H1 (cell line): ENCODE results near the gene COA1. TPM values are rescaled to one million over a fixed set of nuclear protein-coding genes. Genes with fewer than 3 reads are reported as not detected.

Experiments
- CTCF ChIA-PET: fragments of 300-600 bp; sonication (Branson Sonifier 250); formaldehyde crosslinking; loops from one replicate; lab custom pipeline; 2021; ENCODE audit not compliant: partially characterized antibody; lab: Charles Lee
- POLR2A ChIA-PET: fragments of 300-600 bp; sonication (Branson Sonifier 250); formaldehyde crosslinking; loops from one replicate; lab custom pipeline; 2021; ENCODE audit warnings: inconsistent platforms; ENCODE audit not compliant: partially characterized antibody; lab: Charles Lee
- DNase-seq, 2 experiments: peaks; one replicate each; pipeline versions ENCODE4 v3.0.0 to v3.0.0-alpha.2; 2010 to 2022; ENCODE audit warnings: low spot score in 2 of 2, low read depth in 1 of 2, mixed read lengths in 1 of 2
- FAIRE-seq: peaks from 2 replicates; lab custom pipeline; 2011; peaks lifted over from hg19 to GRCh38; lab: Jason Lieb, UNC
- H2AFZ ChIP-seq: 2 replicates; pipeline ENCODE4 v1.8.1; 2012; ENCODE audit warnings: low read length, inconsistent platforms
- H2AK5ac ChIP-seq: 2 replicates; pipeline ENCODE4 v1.6.1; 2013; ENCODE audit warnings: low read depth, low read length
- H2BK120ac ChIP-seq: replicated peaks from 2 replicates; pipeline ENCODE3; 2013; ENCODE audit warnings: low read depth, low read length, inconsistent platforms
- H2BK12ac ChIP-seq: 2 replicates; pipeline ENCODE4 v1.6.1; 2013; ENCODE audit warnings: low read depth, low read length
- H2BK15ac ChIP-seq: 2 replicates; pipeline ENCODE4 v1.6.1; 2013; ENCODE audit warnings: low read length
- H2BK20ac ChIP-seq: 2 replicates; pipeline ENCODE4 v1.6.1; 2013; ENCODE audit warnings: low read length
- H2BK5ac ChIP-seq: 2 replicates; pipeline ENCODE4 v1.6.1; 2013; ENCODE audit warnings: low read depth, low read length
- H3K14ac ChIP-seq: 2 replicates; pipeline ENCODE4 v1.6.1; 2013; ENCODE audit warnings: inconsistent platforms; ENCODE audit not compliant: insufficient read length
- H3K18ac ChIP-seq: 2 replicates; pipeline ENCODE4 v1.6.1; 2013; ENCODE audit warnings: low read length; ENCODE audit errors: extremely low read depth
- H3K23ac ChIP-seq: 2 replicates; pipeline ENCODE4 v1.6.1; 2013; ENCODE audit warnings: inconsistent platforms; ENCODE audit not compliant: insufficient read length
- H3K23me2 ChIP-seq: 2 replicates; pipeline ENCODE4 v1.6.1; 2013; ENCODE audit warnings: low read depth, low read length
- H3K27ac ChIP-seq: 2 replicates; pipeline ENCODE4 v1.6.1; 2011; ENCODE audit warnings: low read depth, low read length, inconsistent platforms
- H3K27me3 ChIP-seq, 4 experiments: replicated peaks in 1 of 4; 1 replicate in 1 of 4; 2 replicates in 3 of 4; pipeline versions ENCODE4 v1.6.1 to v1.8.1; 2011 to 2013; ENCODE audit warnings: low read length in 3 of 4, mild to moderate bottlenecking in 3 of 4, inconsistent platforms in 2 of 4, mixed read lengths in 2 of 4, moderate library complexity in 1 of 4; ENCODE audit not compliant: control insufficient read depth in 3 of 4, insufficient read depth in 3 of 4; ENCODE audit errors: extremely low read depth in 1 of 4
- H3K36me3 ChIP-seq, 4 experiments: 2 replicates each; pipeline versions ENCODE4 v1.6.1 to v1.8.1; 2011 to 2013; ENCODE audit warnings: mild to moderate bottlenecking in 4 of 4, low read length in 3 of 4, moderate library complexity in 2 of 4, control low read depth in 1 of 4, inconsistent platforms in 1 of 4; ENCODE audit not compliant: insufficient read depth in 4 of 4, control insufficient read depth in 2 of 4
- H3K4ac ChIP-seq: replicated peaks from 2 replicates; pipeline ENCODE3; 2013; ENCODE audit warnings: low read length, low read depth, mixed read lengths, inconsistent platforms; ENCODE audit not compliant: insufficient read length
- H3K4me1 ChIP-seq, 4 experiments: replicated peaks in 1 of 4; 1 replicate in 1 of 4; 2 replicates in 3 of 4; pipeline versions ENCODE4 v1.6.1 to v1.8.1; 2011 to 2013; ENCODE audit warnings: low read length in 3 of 4, inconsistent platforms in 2 of 4, mixed read lengths in 1 of 4; ENCODE audit not compliant: insufficient read depth in 4 of 4, control insufficient read depth in 3 of 4
- H3K4me2 ChIP-seq, 2 experiments: 2 replicates each; pipeline versions ENCODE4 v1.6.1 to v1.8.1; 2011 to 2013; ENCODE audit warnings: low read depth in 2 of 2, low read length in 2 of 2, control low read depth in 1 of 2, inconsistent platforms in 1 of 2, mild to moderate bottlenecking in 1 of 2; ENCODE audit not compliant: insufficient read depth in 1 of 2
- H3K4me3 ChIP-seq, 4 experiments: fragments of 200-600, 300-600 bp in 1 of 4; sonication (generic), shearing (Covaris generic), sonication (Bioruptor Twin) in 1 of 4; 2 replicates each; pipeline versions ENCODE4 v1.5.1 to v1.8.1; 2011 to 2016; ENCODE audit warnings: low read length in 4 of 4, low read depth in 3 of 4, control low read depth in 2 of 4, inconsistent platforms in 2 of 4, mild to moderate bottlenecking in 2 of 4, mixed read lengths in 1 of 4, moderate library complexity in 1 of 4; ENCODE audit not compliant: insufficient read depth in 2 of 4; ENCODE audit errors: extremely low read depth in 1 of 4
- H3K56ac ChIP-seq: replicated peaks from 2 replicates; pipeline ENCODE3; 2013; ENCODE audit warnings: low read depth, mild to moderate bottlenecking, mixed read lengths, low read length, inconsistent platforms; ENCODE audit not compliant: insufficient read length
- H3K79me1 ChIP-seq: 2 replicates; pipeline ENCODE4 v1.6.1; 2013; ENCODE audit warnings: low read depth, low read length, control low read depth
- H3K79me2 ChIP-seq, 2 experiments: 2 replicates each; pipeline versions ENCODE4 v1.6.1 to v1.8.1; 2012 to 2013; ENCODE audit warnings: low read length in 2 of 2, mild to moderate bottlenecking in 2 of 2, inconsistent platforms in 1 of 2; ENCODE audit not compliant: insufficient read depth in 2 of 2, control insufficient read depth in 1 of 2
- H3K9ac ChIP-seq, 4 experiments: replicated peaks in 1 of 4; 1 replicate in 1 of 4; 2 replicates in 3 of 4; pipeline versions ENCODE4 v1.6.1 to v1.8.1; 2011 to 2013; ENCODE audit warnings: low read depth in 3 of 4, low read length in 3 of 4, control low read depth in 2 of 4, mild to moderate bottlenecking in 2 of 4, moderate library complexity in 2 of 4, inconsistent platforms in 1 of 4; ENCODE audit errors: extremely low read depth in 1 of 4
- H3K9me3 ChIP-seq, 2 experiments: 2 replicates each; pipeline versions ENCODE4 v1.6.1 to v1.8.1; 2012 to 2013; ENCODE audit warnings: mild to moderate bottlenecking in 2 of 2, moderate library complexity in 2 of 2, control low read depth in 1 of 2, inconsistent platforms in 1 of 2, low read depth in 1 of 2, low read length in 1 of 2, mixed read lengths in 1 of 2; ENCODE audit not compliant: insufficient read depth in 2 of 2
- H4K20me1 ChIP-seq, 2 experiments: replicated peaks in 1 of 2; 2 replicates each; pipeline versions ENCODE3 to v1.8.1; 2011 to 2013; ENCODE audit warnings: inconsistent platforms in 2 of 2, low read length in 2 of 2, mild to moderate bottlenecking in 1 of 2; ENCODE audit not compliant: insufficient read depth in 2 of 2, control insufficient read depth in 1 of 2
- H4K5ac ChIP-seq: 2 replicates; pipeline ENCODE4 v1.6.1; 2013; ENCODE audit warnings: low read length, low read depth, mixed read lengths, inconsistent platforms; ENCODE audit not compliant: insufficient read length
- H4K8ac ChIP-seq: 2 replicates; pipeline ENCODE4 v1.8.0; 2013; ENCODE audit warnings: mild to moderate bottlenecking, moderate library complexity, low read length, inconsistent platforms; ENCODE audit not compliant: insufficient read depth; ENCODE audit errors: extremely low read depth
- H4K91ac ChIP-seq: replicated peaks from 2 replicates; pipeline ENCODE3; 2013; ENCODE audit warnings: low read length, mixed read lengths, inconsistent platforms; ENCODE audit not compliant: insufficient read length
- CTBP2 ChIP-seq: IDR thresholded peaks from 2 replicates; pipeline ENCODE4 v1.7.0; 2011; ENCODE audit warnings: borderline replicate concordance, mild to moderate bottlenecking, moderate library complexity, mixed read lengths, low read length; ENCODE audit not compliant: insufficient read depth, insufficient read length
- EGR1 ChIP-seq: IDR thresholded peaks from 2 replicates; pipeline ENCODE4 v1.6.1; 2011; ENCODE audit warnings: low read depth, low read length, borderline replicate concordance
- TEAD4 ChIP-seq: IDR thresholded peaks from 2 replicates; pipeline ENCODE4 v1.6.1; 2012; ENCODE audit warnings: low read depth, low read length, inconsistent platforms, mixed read lengths
- WGBS, 2 experiments: shearing (Covaris generic) in 1 of 2; methylation state at CpG; one replicate each; pipeline versions ENCODE4 v1.1.6 to v1.1.7; 2013 to 2015; ENCODE audit warnings: low lambda C conversion rate in 2 of 2, mixed read lengths in 2 of 2, inconsistent platforms in 1 of 2, low coverage in 1 of 2, missing lambda C conversion rate in 1 of 2; ENCODE audit not compliant: insufficient replicate concordance in 2 of 2, insufficient coverage in 1 of 2, insufficient read length in 1 of 2; ENCODE audit errors: extremely low coverage in 1 of 2, missing lambda C conversion rate in 1 of 2; 5-methylcytosine and 5-hydroxymethylcytosine counted together
- polyA plus RNA-seq, 7 experiments: library from polyadenylated mRNA; depleted of rRNA in 3 of 7; stranded (reverse) in 5 of 7; unstranded in 2 of 7; fragments of >200 nt in 5 of 7; fragments of 200-250 nt in 2 of 7; gene quantifications; 1 replicate in 5 of 7; 2 replicates in 1 of 7; 4 replicates in 1 of 7; pipeline versions ENCODE4 v1.2.1 to v1.2.3, GENCODE V29; 2011 to 2013; ENCODE audit warnings: missing spikeins in 2 of 7, mixed read lengths in 2 of 7
- total RNA-seq: library from RNA; stranded (reverse); fragmentation: NEBNext Ultra II Directional; extraction: Animal tissue kit (Norgen Biotek cat#: 25700); gene quantifications from 2 replicates; pipeline ENCODE4 v1.2.1, GENCODE V29; 2021

The COA1 gene
- total and polyA plus RNA-seq, 2 of the 8 experiments (the other 6 are each of a cell fraction or from before 2014, with no cell fraction given): 98.6 to 143 TPM

- H2AFZ ChIP-seq: no peak overlapping the region
- H3K23me2 ChIP-seq: no peaks in the 10 kb centered on the region; the same call in 1 of the 2 replicates
- peak overlapping the region in 1 of 2 experiments; percentile 14; a peak in 2 of 4 replicates for H3K4me2 ChIP-seq
- peaks cover 0 to 6% (median under 1%) of the 10 kb centered on the region in 4 experiments; a peak in 1 of 7 replicates for H3K27me3 ChIP-seq
- ChIA-PET POLR2A (interaction anchor here (0.6 to 1.5 kb wide), 5 partner anchors 11 to 84 kb away, joined by 3 to 5 read pairs (median 4); no protein-coding TSS in a partner anchor), CTCF (interaction anchor here (0.6 to 2.1 kb wide), 11 partner anchors 10 to 325 kb away, joined by 3 to 11 read pairs (median 4); partner anchors contain the start of gene STK17A)
- WGBS, 2 experiments: 63% methylated on average over 9 of the region's 9 CpGs; no CpG with 5 or more reads in 1 of the 2 experiments
- H3K79me1 ChIP-seq: peaks cover 3% of the 10 kb centered on the region; the same call in 1 of the 2 replicates
- H3K56ac ChIP-seq: no peak overlapping the region
- DNase-seq (peak in 1 of 2 experiments; percentile 28), FAIRE-seq (no peak)
- no peak overlapping the region for H3K4ac ChIP-seq
- H2BK15ac ChIP-seq: no peak overlapping the region
- TF ChIP-seq CTBP2: no peak
- 0 out of 2 replicates have a peak, but pooled peaks have one; percentile 13 for TF ChIP-seq EGR1
- no peak for TF ChIP-seq TEAD4
- H2BK5ac ChIP-seq: no peak overlapping the region
- H3K4me3 ChIP-seq: no peak overlapping the region
- no peak overlapping the region for H2BK20ac ChIP-seq
- no peak overlapping the region for H4K5ac ChIP-seq
- H4K91ac ChIP-seq: no peak overlapping the region
- H3K36me3 ChIP-seq: no peaks in the 10 kb centered on the region
- no peaks in the 10 kb centered on the region for H3K79me2 ChIP-seq
- no peak overlapping the region for H3K9ac ChIP-seq
- H2AK5ac ChIP-seq: no peak overlapping the region
- H3K9me3 ChIP-seq: no peaks in the 10 kb centered on the region
- H3K23ac ChIP-seq: no peak overlapping the region
- H2BK120ac ChIP-seq: no peak overlapping the region
- no peak overlapping the region for H3K27ac ChIP-seq
- no peaks in the 10 kb centered on the region for H4K20me1 ChIP-seq
- no peak overlapping the region for H3K14ac ChIP-seq
- no peak overlapping the region for H4K8ac ChIP-seq
- H3K4me1 ChIP-seq: peaks cover 0 to 9% (median 7%) of the 10 kb centered on the region in 4 experiments; a peak in 5 of 7 replicates
- no peak overlapping the region for H3K18ac ChIP-seq
- no peak overlapping the region for H2BK12ac ChIP-seq
Observed at GRCh38 chr7:43764039-43764761, 34.9 kb upstream of the COA1 start.
